HepG2 (cell line): ENCODE measurements around the gene GOT1. TPM values are rescaled to one million over a fixed set of nuclear protein-coding genes. Genes with fewer than 3 reads are reported as not detected.

Experiments
- ATAC-seq: fragments of 200-7000 bp; cut with Tn5 transposase; 3 replicates; pipeline ENCODE4 v1.9.1; 2020; ENCODE audit warnings: mild to moderate bottlenecking, moderate library complexity
- BruUV-seq: library from RNA; stranded (reverse); fragments of 400-500 nt; replicated peaks from 2 replicates; lab custom pipeline; 2021; lab: Mats Ljungman, UMichigan
- CTCF ChIA-PET: fragments of 300-600 bp; formaldehyde crosslinking; extraction: SDS; loops from one replicate; lab custom pipeline; 2021; ENCODE audit warnings: low total read pairs, inconsistent platforms, low intra/inter-chr PET ratio; lab: Yijun Ruan, JAX
- POLR2A ChIA-PET: fragments of 350-600 bp; sonication (Branson Sonifier 250); formaldehyde crosslinking; loops from one replicate; lab custom pipeline; 2020; ENCODE audit warnings: antibody characterized with exemption, inconsistent platforms; lab: Yijun Ruan, JAX
- DNase-seq: peaks from one replicate; pipeline ENCODE4 v3.0.0-alpha.2; 2015; ENCODE audit warnings: low spot score
- FAIRE-seq: peaks from 3 replicates; lab custom pipeline; 2011; peaks lifted over from hg19 to GRCh38; lab: Jason Lieb, UNC
- H2AFZ ChIP-seq: one replicate; pipeline ENCODE4 v1.6.1; 2011; ENCODE audit warnings: low read length, inconsistent platforms
- H3K27ac ChIP-seq: fragments of 300-600 bp; 3 replicates; pipeline ENCODE4 v1.8.0; 2011; ENCODE audit warnings: mixed run types, mild to moderate bottlenecking, mixed read lengths, low read length, inconsistent platforms; ENCODE audit not compliant: insufficient read depth; ENCODE audit errors: extremely low read length
- H3K27me3 ChIP-seq, 2 experiments: fragments of 200-600 bp in 1 of 2; 2 replicates in 1 of 2; 3 replicates in 1 of 2; pipeline versions ENCODE4 v1.6.0 to v1.8.0; 2011; ENCODE audit warnings: low read length in 2 of 2, mild to moderate bottlenecking in 2 of 2, moderate library complexity in 2 of 2, inconsistent platforms in 1 of 2; ENCODE audit not compliant: insufficient read depth in 2 of 2, control insufficient read depth in 1 of 2
- H3K36me3 ChIP-seq, 2 experiments: fragments of 200-600 bp in 1 of 2; replicated peaks in 1 of 2; 2 replicates in 1 of 2; 3 replicates in 1 of 2; pipeline versions ENCODE4 v1.5.1 to v1.8.0; 2011; ENCODE audit warnings: low read length in 2 of 2, inconsistent platforms in 1 of 2; ENCODE audit not compliant: insufficient read depth in 2 of 2, control insufficient read depth in 1 of 2
- H3K4me1 ChIP-seq: 2 replicates; pipeline ENCODE4 v1.5.1; 2012; ENCODE audit warnings: low read length, inconsistent platforms; ENCODE audit not compliant: insufficient read depth
- H3K4me2 ChIP-seq: 2 replicates; pipeline ENCODE4 v1.6.0; 2011; ENCODE audit warnings: low read depth, low read length, inconsistent platforms
- H3K4me3 ChIP-seq, 3 experiments: fragments of 200-600 bp in 1 of 3; sonication (generic), shearing (Covaris generic) in 1 of 3; replicated peaks in 1 of 3; 2 replicates each; pipeline ENCODE4 v1.5.1; 2011 to 2016; ENCODE audit warnings: low read length in 3 of 3, inconsistent platforms in 2 of 3, low read depth in 2 of 3, mild to moderate bottlenecking in 2 of 3, control low read depth in 1 of 3, mixed read lengths in 1 of 3; ENCODE audit not compliant: insufficient read depth in 1 of 3
- H3K79me2 ChIP-seq: one replicate; pipeline ENCODE4 v1.6.1; 2011; ENCODE audit warnings: low read length, inconsistent platforms; ENCODE audit not compliant: insufficient read depth
- H3K9ac ChIP-seq: 2 replicates; pipeline ENCODE4 v1.6.0; 2011; ENCODE audit warnings: mild to moderate bottlenecking, low read depth, low read length, inconsistent platforms; ENCODE audit not compliant: insufficient read depth
- H3K9me3 ChIP-seq: 2 replicates; pipeline ENCODE4 v1.5.1; 2012; ENCODE audit warnings: mild to moderate bottlenecking, low read length
- H4K20me1 ChIP-seq: 2 replicates; pipeline ENCODE4 v1.6.0; 2011; ENCODE audit warnings: inconsistent platforms, mild to moderate bottlenecking, low read length, moderate library complexity; ENCODE audit not compliant: insufficient read depth
- CTCF ChIP-seq: sonication (generic); formaldehyde crosslinking; IDR thresholded peaks from 2 replicates; pipeline ENCODE4 v1.5.0; 2020; ENCODE audit warnings: mild to moderate bottlenecking, missing genetic modification reagents, moderate library complexity
- DPF2 ChIP-seq: sonication (generic); formaldehyde crosslinking; IDR thresholded peaks from 2 replicates; pipeline ENCODE4 v1.4.0; 2020; ENCODE audit warnings: mild to moderate bottlenecking, low read depth, missing genetic modification reagents, borderline replicate concordance
- DZIP1 ChIP-seq: sonication (generic); formaldehyde crosslinking; IDR thresholded peaks from 2 replicates; pipeline ENCODE4 v1.5.0; 2020; ENCODE audit warnings: mild to moderate bottlenecking, missing genetic modification reagents
- NFYC ChIP-seq: IDR thresholded peaks from 2 replicates; pipeline ENCODE4 v1.6.1; 2016; ENCODE audit warnings: missing genetic modification reagents, missing compliant biosample characterization
- RFX3 ChIP-seq: IDR thresholded peaks from 2 replicates; pipeline ENCODE4 v1.6.1; 2016; ENCODE audit warnings: missing biosample characterization, missing genetic modification reagents
- STAG1 ChIP-seq: sonication (generic); formaldehyde crosslinking; IDR thresholded peaks from 2 replicates; pipeline ENCODE4 v1.4.0; 2020; ENCODE audit warnings: missing genetic modification reagents
- XRCC5 ChIP-seq: fragments of 200-400 bp; formaldehyde crosslinking; optimal IDR thresholded peaks from 2 replicates; pipeline ENCODE3; 2017; ENCODE audit warnings: mild to moderate bottlenecking, low read length
- ZFP37 ChIP-seq: sonication (generic); formaldehyde crosslinking; IDR thresholded peaks from 2 replicates; pipeline ENCODE4 v1.4.0; 2020; ENCODE audit warnings: missing genetic modification reagents, borderline replicate concordance
- ZNF619 ChIP-seq: sonication (generic); formaldehyde crosslinking; IDR thresholded peaks from 2 replicates; pipeline ENCODE4 v1.4.0; 2020; ENCODE audit warnings: mild to moderate bottlenecking, missing genetic modification reagents
- WGBS: methylation state at CpG from one replicate; pipeline ENCODE4 v1.1.6; 2017; ENCODE audit warnings: low lambda C conversion rate; 5-methylcytosine and 5-hydroxymethylcytosine counted together
- in situ Hi-C: cut with HindIII; loops from 2 replicates; pipeline ENCODE4 v1.10.0; 2017; ENCODE audit warnings: low pct_unique_long_range_greater_than_20kb; ENCODE audit not compliant: extremely low pct_ligation_motif_present
- intact Hi-C: fragments of 100-400 bp; cut with micrococcal nuclease; formaldehyde crosslinking; loops from one replicate; pipeline ENCODE4 v1.10.0; 2022; ENCODE audit not compliant: unreplicated experiment
- polyA plus RNA-seq, 8 experiments: library from polyadenylated mRNA; depleted of rRNA in 3 of 8; stranded (reverse) in 7 of 8; unstranded in 1 of 8; fragments of >200 nt; fragmentation: Illumina TruSeq in 4 of 8; extraction: Trizol in 4 of 8; gene quantifications; 2 replicates each; pipeline versions ENCODE4 v1.2.1 to v1.2.3, GENCODE V29; 2011 to 2016; ENCODE audit warnings: low read depth in 4 of 8, missing spikeins in 1 of 8, mixed read lengths in 1 of 8; ENCODE audit not compliant: insufficient read depth in 1 of 8
- total RNA-seq, 5 experiments: library from RNA; depleted of rRNA; stranded (reverse); fragments of >200 nt; fragmentation: Illumina TruSeq; extraction: Trizol; gene quantifications; 2 replicates each; pipeline ENCODE4 v1.2.3, GENCODE V29; 2016; ENCODE audit warnings: low read depth in 1 of 5
- TF ChIP-seq, protein P1 (sequence below): sonication (generic); formaldehyde crosslinking; conservative IDR thresholded peaks from 2 replicates; pipeline ENCODE4 v1.4.0; 2020; ENCODE audit warnings: missing genetic modification reagents

GOT1 gene
- total and polyA plus RNA-seq, 2 of the 13 experiments (the other 11 are each of a cell fraction or from before 2014, with no cell fraction given) = 81.2 to 102 TPM

- TF ChIP-seq NFYC = no peak
- no peak for TF ChIP-seq DPF2 (CRISPR knock-in tag)
- no peak for TF ChIP-seq RFX3 (CRISPR knock-in tag)
- TF ChIP-seq, protein P1, sequence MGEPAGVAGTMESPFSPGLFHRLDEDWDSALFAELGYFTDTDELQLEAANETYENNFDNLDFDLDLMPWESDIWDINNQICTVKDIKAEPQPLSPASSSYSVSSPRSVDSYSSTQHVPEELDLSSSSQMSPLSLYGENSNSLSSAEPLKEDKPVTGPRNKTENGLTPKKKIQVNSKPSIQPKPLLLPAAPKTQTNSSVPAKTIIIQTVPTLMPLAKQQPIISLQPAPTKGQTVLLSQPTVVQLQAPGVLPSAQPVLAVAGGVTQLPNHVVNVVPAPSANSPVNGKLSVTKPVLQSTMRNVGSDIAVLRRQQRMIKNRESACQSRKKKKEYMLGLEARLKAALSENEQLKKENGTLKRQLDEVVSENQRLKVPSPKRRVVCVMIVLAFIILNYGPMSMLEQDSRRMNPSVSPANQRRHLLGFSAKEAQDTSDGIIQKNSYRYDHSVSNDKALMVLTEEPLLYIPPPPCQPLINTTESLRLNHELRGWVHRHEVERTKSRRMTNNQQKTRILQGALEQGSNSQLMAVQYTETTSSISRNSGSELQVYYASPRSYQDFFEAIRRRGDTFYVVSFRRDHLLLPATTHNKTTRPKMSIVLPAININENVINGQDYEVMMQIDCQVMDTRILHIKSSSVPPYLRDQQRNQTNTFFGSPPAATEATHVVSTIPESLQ = no peak
Measured at GRCh38 chr10:99364125-99364524, 66.3 kb downstream of the GOT1 start (continued).

- Histone ChIP-seq H3K36me3 (0 out of 5 replicates have a peak, but pooled peaks cover 0 to 8% of the 10 kb centered on the region in 2 experiments), H3K79me2 (no peaks in the 10 kb centered on the region), H3K9ac (no peak overlapping the region), H3K9me3 (no peaks in the 10 kb centered on the region), H3K27ac (no peak overlapping the region), H3K27me3 (no peaks in the 10 kb centered on the region), H4K20me1 (no peaks in the 10 kb centered on the region), H3K4me1 (peaks cover 15% of the 10 kb centered on the region), H3K4me2 (no peak overlapping the region), H3K4me3 (no peak overlapping the region), H2AFZ (no peak overlapping the region)
- WGBS = 65% methylated on average over 5 of the region's 5 CpGs
- FAIRE-seq (no peak), ATAC-seq (no peak), DNase-seq (no peak)
- intact Hi-C loops = no loop called here
- ChIA-PET CTCF (no interaction called here), POLR2A (no interaction called here)
- TF ChIP-seq XRCC5 = no peak
- no peak for TF ChIP-seq ZNF619 (CRISPR knock-in tag)
- peak; percentile 22; the same call in 1 of the 2 replicates for TF ChIP-seq STAG1 (CRISPR knock-in tag)
- TF ChIP-seq ZFP37 (CRISPR knock-in tag) = no peak
- TF ChIP-seq DZIP1 (CRISPR knock-in tag) = no peak
- TF ChIP-seq CTCF (CRISPR knock-in tag) = 0 out of 2 replicates have a peak, but pooled peaks have one; percentile 25
- no TSS peak for BruUV-seq
- in situ Hi-C loops = no loop called here
Measured at GRCh38 chr10:99360934-99361333, 69.5 kb downstream of the GOT1 start.
